NB4 (cell line): ENCODE measurements around the gene MTMR10.

Source experiments
- CTCF ChIP-seq: IDR thresholded peaks from one replicate; pipeline ENCODE4 v1.5.1; 2012; ENCODE audit warnings: low read depth, low read length
- POLR2A ChIP-seq: IDR thresholded peaks from 2 replicates; pipeline ENCODE4 v1.6.1; 2011; ENCODE audit warnings: mild to moderate bottlenecking; ENCODE audit not compliant: insufficient read length; ENCODE audit errors: extremely low read depth

GRCh38 chr15:30929064-30929669 lies 62.3 kb downstream of the MTMR10 start:
- TF ChIP-seq CTCF (no peak), POLR2A (no peak)
